Esophagus muscularis mucosa (tissue), 4 donors: Measurements from ENCODE around the gene RUNX1. TPM values are rescaled to one million over a fixed set of nuclear protein-coding genes. Genes with fewer than 3 reads are reported as not detected.

ENCODE experiments used
- DNase-seq: peaks from one replicate; pipeline ENCODE4 v3.0.0-alpha.2; 2017; ENCODE audit errors: extremely low spot score
- H3K27ac ChIP-seq, 4 donors: fragments of 200-600 bp; sonication (generic); replicated peaks in 1 of 4; 1 replicate in 3 of 4; 2 replicates in 1 of 4; pipeline ENCODE4 v1.5.1; 2016 to 2019; ENCODE audit warnings: mild to moderate bottlenecking in 1 of 4
- H3K27me3 ChIP-seq, 4 donors: fragments of 200-600 bp; sonication (generic); one replicate each; pipeline versions ENCODE4 v1.5.1 to v1.6.0; 2016 to 2019
- H3K36me3 ChIP-seq, 4 donors: fragments of 200-600 bp; sonication (generic); one replicate each; pipeline ENCODE4 v1.5.1; 2016 to 2019
- H3K4me1 ChIP-seq, 4 donors: fragments of 200-600 bp; sonication (generic); one replicate each; pipeline ENCODE4 v1.5.1; 2016 to 2019
- H3K4me3 ChIP-seq, 4 donors: fragments of 200-600 bp; sonication (generic); 1 replicate in 2 of 4; 2 replicates in 2 of 4; pipeline ENCODE4 v1.5.1; 2016 to 2019; ENCODE audit warnings: mild to moderate bottlenecking in 4 of 4, moderate library complexity in 1 of 4
- H3K9me3 ChIP-seq, 4 donors: fragments of 200-600 bp; sonication (generic); 1 replicate in 3 of 4; 2 replicates in 1 of 4; pipeline ENCODE4 v1.5.1; 2016 to 2019
- EP300 ChIP-seq: sonication (generic); formaldehyde crosslinking; IDR thresholded peaks from one replicate; pipeline ENCODE4 v1.6.1; 2017; ENCODE audit warnings: antibody characterized with exemption
- POLR2A ChIP-seq: fragments of 450-650 bp; IDR thresholded peaks from one replicate; pipeline ENCODE4 v1.6.1; 2017; ENCODE audit warnings: antibody characterized with exemption, moderate library complexity, mild to moderate bottlenecking, low read depth
- POLR2AphosphoS5 ChIP-seq, 2 donors: sonication (generic); formaldehyde crosslinking; IDR thresholded peaks; one replicate each; pipeline ENCODE4 v1.6.1; 2017; ENCODE audit warnings: antibody characterized with exemption in 2 of 2
- WGBS: methylation state at CpG from one replicate; pipeline ENCODE4 v1.1.5; 2018; 5-methylcytosine and 5-hydroxymethylcytosine counted together
- intact Hi-C: fragments of 100-400 bp; cut with DNase I; formaldehyde crosslinking; loops from one replicate; pipeline ENCODE4 v1.15.1; 2023
- total RNA-seq, 4 donors: library from RNA; depleted of rRNA; stranded (reverse); fragments of >200 nt; gene quantifications; one replicate each; pipeline versions ENCODE4 v1.1.0 to v1.2.1, GENCODE V29; 2016
- TF ChIP-seq, protein P1 (sequence below), 3 experiments: fragments of 200-600 bp in 2 of 3; fragments of 450-650 bp in 1 of 3; sonication (generic) in 2 of 3; IDR thresholded peaks; one replicate each; pipeline ENCODE4 v1.5.1; 2017 to 2019; ENCODE audit warnings: antibody characterized with exemption in 3 of 3, mild to moderate bottlenecking in 2 of 3, moderate library complexity in 1 of 3

RUNX1 gene
- total RNA-seq, 4 donors from 2014 or later: 3.7 to 10.9 (median 5.6) TPM

DNA sequence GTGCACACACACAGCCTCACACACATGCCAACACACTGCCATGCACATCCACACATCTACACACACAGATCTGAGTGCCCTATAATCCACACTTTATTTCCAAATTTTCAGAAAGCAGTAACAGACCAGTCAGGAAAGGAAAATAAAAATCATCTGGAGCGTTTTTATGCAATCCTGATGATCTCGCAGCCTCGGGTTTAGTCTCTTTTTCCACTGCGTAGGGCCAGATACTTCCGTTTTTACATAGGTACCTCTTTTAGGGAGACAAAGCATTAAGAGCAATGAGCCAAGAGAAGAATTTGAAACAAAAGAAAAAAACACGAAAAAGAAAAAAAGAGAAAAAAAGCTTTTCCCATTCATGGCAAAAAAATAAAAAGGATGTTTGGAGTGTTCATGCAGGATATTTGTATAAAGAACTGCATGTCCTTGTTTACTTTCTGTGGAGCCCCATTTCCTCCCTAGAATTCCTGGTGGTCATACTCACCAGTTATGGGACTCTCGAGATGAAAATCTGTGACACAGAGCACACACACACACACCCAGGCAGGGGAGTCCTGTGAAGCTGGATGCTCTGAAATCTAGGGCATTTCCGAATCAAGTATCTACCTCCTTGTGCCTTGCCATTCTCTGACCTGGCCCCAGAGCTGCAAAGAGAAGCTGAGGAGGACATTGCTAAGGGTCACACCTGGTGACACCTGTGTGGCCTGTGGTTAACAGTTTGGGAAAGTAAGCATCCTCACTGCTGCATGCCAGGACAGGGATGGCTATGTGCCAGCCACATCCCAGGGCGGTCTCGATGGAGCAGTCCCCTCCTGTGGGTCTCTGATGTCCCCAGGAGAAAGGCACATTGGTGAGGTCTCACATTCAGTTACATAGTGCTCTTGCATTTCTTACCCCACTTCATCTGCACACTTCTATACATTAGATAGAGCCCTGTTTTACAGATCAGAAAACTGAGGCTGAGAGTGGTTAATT, 83.6 kb downstream of the RUNX1 start:
- H3K9me3 ChIP-seq: no peaks in the 10 kb centered on the region
- H3K27ac ChIP-seq: no peak overlapping the region
- intact Hi-C loops: no loop called here
- WGBS: 69% methylated on average over 10 of the region's 10 CpGs
- H3K36me3 ChIP-seq: no peaks in the 10 kb centered on the region
- no peak for TF ChIP-seq POLR2AphosphoS5 (IDR thresholded peaks at IDR 0.05)
- TF ChIP-seq EP300: no peak
- TF ChIP-seq, protein P1, sequence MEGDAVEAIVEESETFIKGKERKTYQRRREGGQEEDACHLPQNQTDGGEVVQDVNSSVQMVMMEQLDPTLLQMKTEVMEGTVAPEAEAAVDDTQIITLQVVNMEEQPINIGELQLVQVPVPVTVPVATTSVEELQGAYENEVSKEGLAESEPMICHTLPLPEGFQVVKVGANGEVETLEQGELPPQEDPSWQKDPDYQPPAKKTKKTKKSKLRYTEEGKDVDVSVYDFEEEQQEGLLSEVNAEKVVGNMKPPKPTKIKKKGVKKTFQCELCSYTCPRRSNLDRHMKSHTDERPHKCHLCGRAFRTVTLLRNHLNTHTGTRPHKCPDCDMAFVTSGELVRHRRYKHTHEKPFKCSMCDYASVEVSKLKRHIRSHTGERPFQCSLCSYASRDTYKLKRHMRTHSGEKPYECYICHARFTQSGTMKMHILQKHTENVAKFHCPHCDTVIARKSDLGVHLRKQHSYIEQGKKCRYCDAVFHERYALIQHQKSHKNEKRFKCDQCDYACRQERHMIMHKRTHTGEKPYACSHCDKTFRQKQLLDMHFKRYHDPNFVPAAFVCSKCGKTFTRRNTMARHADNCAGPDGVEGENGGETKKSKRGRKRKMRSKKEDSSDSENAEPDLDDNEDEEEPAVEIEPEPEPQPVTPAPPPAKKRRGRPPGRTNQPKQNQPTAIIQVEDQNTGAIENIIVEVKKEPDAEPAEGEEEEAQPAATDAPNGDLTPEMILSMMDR (IDR thresholded peaks at IDR 0.05): no peak
- TF ChIP-seq POLR2A: no peak
- H3K4me1 ChIP-seq: no peaks in the 10 kb centered on the region
- H3K27me3 ChIP-seq: peaks cover 0 to 18% (median 0%) of the 10 kb centered on the region in 4 donors
- no peak overlapping the region for H3K4me3 ChIP-seq
- no peak for DNase-seq

DNA sequence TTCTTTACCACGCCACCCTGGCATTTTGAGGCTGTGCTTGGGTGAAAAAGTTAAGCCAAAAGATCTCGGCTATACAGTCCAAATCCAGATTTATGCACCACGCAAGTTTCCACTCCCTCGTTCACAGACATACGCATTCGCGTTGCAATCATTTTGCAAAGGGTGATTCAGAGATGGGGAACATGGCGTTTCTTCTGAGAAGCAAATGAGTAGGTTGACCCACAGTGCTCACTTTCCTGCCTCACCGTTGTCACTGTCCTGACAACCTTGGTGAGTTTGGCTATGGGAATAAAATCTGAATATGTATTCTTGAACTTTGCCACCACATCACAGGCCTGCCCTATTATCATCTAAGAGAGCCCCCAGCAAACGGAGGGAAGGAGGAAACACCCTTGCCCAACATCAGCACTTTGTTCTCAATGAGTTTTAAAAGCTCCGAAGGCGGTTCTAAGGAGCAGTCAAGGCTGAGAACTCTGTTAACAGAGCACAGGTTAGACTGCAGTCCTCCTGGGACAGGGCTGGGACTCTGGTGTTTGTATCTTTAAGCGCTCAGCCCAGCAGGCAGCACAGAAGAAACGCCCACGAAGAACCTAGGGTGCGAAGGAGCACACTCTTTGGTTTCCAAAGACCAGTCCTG, 86.4 kb downstream of the RUNX1 start:
- intact Hi-C loops: no loop called here
- no peak overlapping the region for H3K4me3 ChIP-seq
- no peaks in the 10 kb centered on the region for H3K36me3 ChIP-seq
- peaks cover 0 to 18% (median 0%) of the 10 kb centered on the region in 4 donors for H3K27me3 ChIP-seq
- no peak for DNase-seq
- no peaks in the 10 kb centered on the region for H3K9me3 ChIP-seq
- TF ChIP-seq POLR2A (no peak), POLR2AphosphoS5 (IDR thresholded peaks at IDR 0.05) (no peak), EP300 (no peak)
- TF ChIP-seq, protein P1 (IDR thresholded peaks at IDR 0.05): no peak
- no peak overlapping the region for H3K27ac ChIP-seq
- H3K4me1 ChIP-seq: no peaks in the 10 kb centered on the region
- 82% methylated on average over 16 of the region's 16 CpGs for WGBS

DNA sequence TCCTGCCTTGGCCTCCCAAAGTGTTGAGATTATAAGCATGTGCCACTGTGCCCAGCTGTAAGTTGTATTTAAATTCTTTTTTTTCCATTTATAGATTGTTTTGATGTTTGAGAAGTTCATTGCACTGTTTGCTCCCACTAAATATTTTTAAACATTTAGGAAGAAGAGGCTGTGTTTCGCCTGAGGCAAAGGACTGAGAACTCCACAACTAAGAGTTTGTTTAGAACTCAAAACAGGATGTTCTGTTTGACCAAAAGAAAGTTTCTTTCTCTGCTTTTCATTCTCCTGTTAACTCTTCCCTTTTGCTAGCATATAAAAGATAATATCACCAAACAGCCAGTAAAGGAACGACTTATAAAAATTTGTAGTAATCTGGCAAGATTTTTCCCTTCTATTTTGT, 87.0 kb downstream of the RUNX1 start:
- Histone ChIP-seq H3K4me3 (no peak overlapping the region), H3K9me3 (no peaks in the 10 kb centered on the region), H3K27ac (no peak overlapping the region), H3K27me3 (peaks cover 0 to 18% (median 0%) of the 10 kb centered on the region in 4 donors), H3K36me3 (no peaks in the 10 kb centered on the region), H3K4me1 (no peaks in the 10 kb centered on the region)
- TF ChIP-seq POLR2A (no peak), EP300 (no peak), POLR2AphosphoS5 (IDR thresholded peaks at IDR 0.05) (no peak)
- TF ChIP-seq, protein P1 (IDR thresholded peaks at IDR 0.05): no peak
- intact Hi-C loops: no loop called here
- DNase-seq: no peak
- WGBS: 72% methylated on average over 2 of the region's 2 CpGs

DNA sequence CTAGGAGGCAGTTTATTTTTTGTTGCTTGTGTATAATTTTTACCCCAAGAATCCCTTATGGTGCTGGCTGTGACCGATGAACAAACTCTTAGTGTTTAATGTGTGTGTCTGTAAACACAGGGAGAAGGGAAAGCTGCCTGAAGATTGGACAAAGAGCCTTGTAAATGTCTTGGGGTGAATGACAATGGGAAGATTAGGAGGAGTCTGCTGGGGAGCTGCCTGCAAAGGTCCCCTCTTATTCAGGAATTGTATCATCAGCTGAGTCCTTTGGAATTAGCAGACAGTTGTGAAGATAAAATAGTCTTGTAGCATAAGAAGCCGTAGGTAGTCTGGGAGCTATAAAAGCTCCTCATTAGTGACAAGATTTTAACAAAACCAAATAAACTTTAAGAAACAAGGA, 88.4 kb downstream of the RUNX1 start:
- Histone ChIP-seq H3K4me3 (no peak overlapping the region), H3K4me1 (no peaks in the 10 kb centered on the region), H3K36me3 (no peaks in the 10 kb centered on the region), H3K27me3 (peaks cover 0 to 15% (median 0%) of the 10 kb centered on the region in 4 donors), H3K9me3 (no peaks in the 10 kb centered on the region), H3K27ac (no peak overlapping the region)
- intact Hi-C loops: no loop called here
- DNase-seq: no peak
- WGBS: 66% methylated on average over 2 of the region's 2 CpGs
- TF ChIP-seq POLR2AphosphoS5 (IDR thresholded peaks at IDR 0.05) (no peak), POLR2A (no peak), EP300 (no peak)
- TF ChIP-seq, protein P1 (IDR thresholded peaks at IDR 0.05): no peak
